Medulla oblongata (tissue), 1 donor: ENCODE measurements around the gene OR4C45.
A peak's percentile ranks its signal among the peaks of the same experiment; 100 is the strongest.
"Not testable (repeated sequence)": the region's sequence is repeated elsewhere in the genome, so short reads cannot be mapped to it uniquely, and the experiment has no call there.

Experiments
- DNase-seq: peaks from one replicate; pipeline ENCODE4 v3.0.0-alpha.2; 2015; ENCODE audit errors: extremely low spot score

The OR4C45 gene

GRCh38 chr11:50032574-50032973 is at the start of gene OR4C45:
Gene OR4C45 (plus strand): TSS chr11:50032874.
- no peak for DNase-seq

GRCh38 chr11:49995565-49995964 is 37.1 kb upstream of the OR4C45 start:
- peak; percentile 81 for DNase-seq

- DNase-seq, result no peak
Observed at GRCh38 chr11:50030193-50030592, 2.5 kb upstream of the OR4C45 start.

- not testable (repeated sequence) for DNase-seq
Observed at GRCh38 chr11:50036239-50036638, 3.6 kb downstream of the OR4C45 start.

GRCh38 chr11:50037251-50037650 is 4.6 kb downstream of the OR4C45 start:
- no peak for DNase-seq

- no peak for DNase-seq
Observed at GRCh38 chr11:50044647-50045046, 12.0 kb downstream of the OR4C45 start.

- not testable (repeated sequence) for DNase-seq
Observed at GRCh38 chr11:50063056-50063455, 30.4 kb downstream of the OR4C45 start.

GRCh38 chr11:50070389-50070788 is 37.7 kb downstream of the OR4C45 start:
- no peak for DNase-seq

GRCh38 chr11:50071584-50072225 is 39.0 kb downstream of the OR4C45 start:
- no peak for DNase-seq

GRCh38 chr11:50072226-50073112 is 39.8 kb downstream of the OR4C45 start:
- DNase-seq, result no peak

GRCh38 chr11:50073113-50074105 is 40.7 kb downstream of the OR4C45 start:
- DNase-seq, result no peak

- DNase-seq, result no peak
Observed at GRCh38 chr11:50074161-50074560, 41.5 kb downstream of the OR4C45 start.

GRCh38 chr11:50075856-50076255 is 43.2 kb downstream of the OR4C45 start:
- DNase-seq, result no peak

GRCh38 chr11:50077526-50077925 is 44.9 kb downstream of the OR4C45 start:
- DNase-seq, result no peak

- DNase-seq, result no peak
Observed at GRCh38 chr11:50078001-50078400, 45.3 kb downstream of the OR4C45 start.

- not testable (repeated sequence) for DNase-seq
Observed at GRCh38 chr11:50078946-50079345, 46.3 kb downstream of the OR4C45 start.

- DNase-seq, result no peak
Observed at GRCh38 chr11:50080256-50080655, 47.6 kb downstream of the OR4C45 start.
